Stomach (tissue), 4 donors: ENCODE results near the gene C1orf226.

Experiments
- EP300 ChIP-seq: sonication (generic); formaldehyde crosslinking; IDR thresholded peaks from one replicate; pipeline ENCODE4 v1.6.1; 2017; ENCODE audit warnings: antibody characterized with exemption
- POLR2A ChIP-seq, 4 donors: fragments of 450-650 bp; IDR thresholded peaks; one replicate each; pipeline ENCODE4 v1.6.1; 2016; ENCODE audit warnings: antibody characterized with exemption in 4 of 4, control low read depth in 2 of 4, mild to moderate bottlenecking in 1 of 4, moderate library complexity in 1 of 4
- POLR2AphosphoS5 ChIP-seq, 3 donors: sonication (generic); formaldehyde crosslinking; IDR thresholded peaks; one replicate each; pipeline ENCODE4 v1.6.1; 2016; ENCODE audit warnings: antibody characterized with exemption in 3 of 3
- TF ChIP-seq, protein P1 (sequence below), 7 experiments: fragments of 450-650 bp in 4 of 7; fragments of 200-600 bp in 3 of 7; sonication (generic) in 3 of 7; IDR thresholded peaks; one replicate each; pipeline ENCODE4 v1.5.1; 2016 to 2019; ENCODE audit warnings: antibody characterized with exemption in 7 of 7, control low read depth in 2 of 7, mild to moderate bottlenecking in 1 of 7

DNA sequence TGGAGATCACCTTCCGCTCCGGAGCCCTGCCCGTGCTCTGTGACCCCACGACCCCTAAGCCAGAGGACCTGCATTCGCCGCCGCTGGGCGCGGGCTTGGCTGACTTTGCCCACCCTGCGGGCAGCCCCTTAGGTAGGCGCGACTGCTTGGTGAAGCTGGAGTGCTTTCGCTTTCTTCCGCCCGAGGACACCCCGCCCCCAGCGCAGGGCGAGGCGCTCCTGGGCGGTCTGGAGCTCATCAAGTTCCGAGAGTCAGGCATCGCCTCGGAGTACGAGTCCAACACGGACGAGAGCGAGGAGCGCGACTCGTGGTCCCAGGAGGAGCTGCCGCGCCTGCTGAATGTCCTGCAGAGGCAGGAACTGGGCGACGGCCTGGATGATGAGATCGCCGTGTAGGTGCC is 14.5 kb upstream of the C1orf226 start:
- TF ChIP-seq, protein P1, sequence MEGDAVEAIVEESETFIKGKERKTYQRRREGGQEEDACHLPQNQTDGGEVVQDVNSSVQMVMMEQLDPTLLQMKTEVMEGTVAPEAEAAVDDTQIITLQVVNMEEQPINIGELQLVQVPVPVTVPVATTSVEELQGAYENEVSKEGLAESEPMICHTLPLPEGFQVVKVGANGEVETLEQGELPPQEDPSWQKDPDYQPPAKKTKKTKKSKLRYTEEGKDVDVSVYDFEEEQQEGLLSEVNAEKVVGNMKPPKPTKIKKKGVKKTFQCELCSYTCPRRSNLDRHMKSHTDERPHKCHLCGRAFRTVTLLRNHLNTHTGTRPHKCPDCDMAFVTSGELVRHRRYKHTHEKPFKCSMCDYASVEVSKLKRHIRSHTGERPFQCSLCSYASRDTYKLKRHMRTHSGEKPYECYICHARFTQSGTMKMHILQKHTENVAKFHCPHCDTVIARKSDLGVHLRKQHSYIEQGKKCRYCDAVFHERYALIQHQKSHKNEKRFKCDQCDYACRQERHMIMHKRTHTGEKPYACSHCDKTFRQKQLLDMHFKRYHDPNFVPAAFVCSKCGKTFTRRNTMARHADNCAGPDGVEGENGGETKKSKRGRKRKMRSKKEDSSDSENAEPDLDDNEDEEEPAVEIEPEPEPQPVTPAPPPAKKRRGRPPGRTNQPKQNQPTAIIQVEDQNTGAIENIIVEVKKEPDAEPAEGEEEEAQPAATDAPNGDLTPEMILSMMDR (IDR thresholded peaks at IDR 0.05): no peak
- TF ChIP-seq POLR2A (IDR thresholded peaks at IDR 0.05) (no peak), EP300 (no peak), POLR2AphosphoS5 (IDR thresholded peaks at IDR 0.05) (no peak)
